GM21390 (cell line): ENCODE data around the gene IKBKE.

ENCODE experiments used
- ATAC-seq: cut with Tn5 transposase; IDR thresholded peaks from one replicate; pipeline ENCODE4 v1.9.1; 2021; ENCODE audit not compliant: unreplicated experiment

Gene IKBKE

GRCh38 chr1:206511362-206512057 is 41.2 kb downstream of the IKBKE start:
- ATAC-seq, result no peak

GRCh38 chr1:206512058-206512850 is 42.0 kb downstream of the IKBKE start:
- ATAC-seq, result no peak

DNA sequence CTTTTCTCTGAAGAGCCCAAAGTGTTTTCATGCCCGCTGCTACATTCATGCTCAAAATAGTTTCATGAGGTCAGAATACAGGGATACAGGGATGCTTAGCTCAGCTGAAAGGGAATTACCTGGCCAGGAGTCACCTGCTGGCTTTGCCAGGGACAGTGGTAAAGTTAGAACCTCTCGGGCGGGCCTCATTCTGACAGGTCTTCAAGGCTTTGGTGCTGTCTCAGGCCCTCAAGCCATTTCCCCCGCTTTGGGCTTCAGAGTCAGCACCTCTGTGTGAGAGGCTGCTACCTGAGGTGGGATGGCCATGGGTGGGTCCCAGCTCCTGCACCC is 42.5 kb downstream of the IKBKE start:
- ATAC-seq, result no peak

GRCh38 chr1:206513312-206514111 is 43.2 kb downstream of the IKBKE start:
- no peak for ATAC-seq

GRCh38 chr1:206514813-206515387 is 44.6 kb downstream of the IKBKE start:
- ATAC-seq, result no peak

DNA sequence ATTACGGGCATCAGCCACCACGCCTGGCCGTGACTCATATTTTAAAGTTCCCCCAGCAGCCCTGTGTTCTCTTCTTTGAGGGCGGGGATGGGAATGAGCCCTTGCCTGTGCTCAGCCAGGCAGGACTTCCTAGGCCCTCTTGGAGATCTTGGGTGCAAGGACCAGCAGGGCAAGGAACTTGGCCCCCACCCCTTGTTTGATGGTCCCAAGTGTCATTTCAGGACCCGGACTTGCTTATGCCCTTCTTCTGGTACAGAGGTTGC is 46.4 kb downstream of the IKBKE start:
- no peak for ATAC-seq

- no peak for ATAC-seq
These were observed 47.5 kb downstream of the IKBKE start for GRCh38 chr1:206517784-206518183.

DNA sequence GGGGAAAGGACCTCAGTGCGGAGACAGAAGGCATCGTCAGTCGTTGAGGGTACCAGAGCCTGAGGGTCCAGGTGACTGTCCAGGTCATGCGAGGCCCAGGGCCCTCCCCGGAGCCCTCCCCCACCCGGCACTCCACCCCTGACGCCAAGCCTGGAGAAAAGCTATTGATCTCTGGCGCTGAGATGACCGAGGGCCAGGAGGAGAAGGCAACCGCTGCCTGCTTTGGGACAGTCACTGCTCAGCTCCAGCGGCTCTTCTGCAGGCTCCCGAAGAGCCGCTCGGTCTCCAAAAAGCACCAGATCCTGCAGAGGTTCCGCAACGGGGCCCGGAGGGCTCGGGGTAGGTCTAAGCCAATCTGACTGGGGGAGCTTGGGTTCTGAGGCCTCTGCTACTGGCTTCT is 47.9 kb downstream of the IKBKE start:
- ATAC-seq, result no peak

DNA sequence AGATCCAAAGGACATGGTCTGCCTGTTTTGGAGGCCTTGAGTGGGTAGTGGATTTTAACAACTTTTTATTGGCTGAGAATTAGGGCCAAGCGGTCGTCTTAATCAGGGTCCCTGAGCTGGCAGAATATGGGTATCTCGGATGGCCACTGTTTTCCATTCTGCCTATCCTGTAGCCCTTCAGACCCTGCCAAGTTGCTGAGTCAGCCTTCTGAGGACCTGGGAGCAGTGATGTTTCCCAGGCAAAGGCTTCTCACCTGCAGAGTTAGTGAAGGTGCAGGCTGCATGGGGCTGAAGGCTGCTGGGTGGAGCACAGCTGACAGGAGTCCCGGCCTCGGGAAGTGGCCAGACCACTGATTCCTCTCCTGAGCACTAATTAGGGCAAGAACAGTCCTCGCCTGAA is 48.5 kb downstream of the IKBKE start:
- no peak for ATAC-seq

DNA sequence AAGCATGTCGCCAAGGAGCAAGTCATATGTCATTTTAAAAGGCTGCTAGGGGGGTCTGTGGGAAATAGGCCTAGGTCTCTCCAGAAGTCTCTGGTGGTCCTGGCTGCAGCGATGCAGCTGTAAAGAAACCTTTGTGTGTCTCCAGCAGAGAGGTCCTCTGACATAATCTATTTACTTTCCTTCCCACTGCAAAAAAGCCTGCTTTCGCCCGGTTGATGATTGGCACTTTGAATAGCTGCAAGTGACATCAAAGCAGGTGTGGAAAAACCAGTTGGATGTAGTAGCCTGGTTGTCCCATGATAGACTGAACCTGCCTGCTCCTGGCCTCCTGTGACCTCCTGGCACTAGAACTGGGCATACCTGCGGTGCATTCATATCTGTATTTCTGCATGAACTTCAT is 50.9 kb downstream of the IKBKE start:
- no peak for ATAC-seq

DNA sequence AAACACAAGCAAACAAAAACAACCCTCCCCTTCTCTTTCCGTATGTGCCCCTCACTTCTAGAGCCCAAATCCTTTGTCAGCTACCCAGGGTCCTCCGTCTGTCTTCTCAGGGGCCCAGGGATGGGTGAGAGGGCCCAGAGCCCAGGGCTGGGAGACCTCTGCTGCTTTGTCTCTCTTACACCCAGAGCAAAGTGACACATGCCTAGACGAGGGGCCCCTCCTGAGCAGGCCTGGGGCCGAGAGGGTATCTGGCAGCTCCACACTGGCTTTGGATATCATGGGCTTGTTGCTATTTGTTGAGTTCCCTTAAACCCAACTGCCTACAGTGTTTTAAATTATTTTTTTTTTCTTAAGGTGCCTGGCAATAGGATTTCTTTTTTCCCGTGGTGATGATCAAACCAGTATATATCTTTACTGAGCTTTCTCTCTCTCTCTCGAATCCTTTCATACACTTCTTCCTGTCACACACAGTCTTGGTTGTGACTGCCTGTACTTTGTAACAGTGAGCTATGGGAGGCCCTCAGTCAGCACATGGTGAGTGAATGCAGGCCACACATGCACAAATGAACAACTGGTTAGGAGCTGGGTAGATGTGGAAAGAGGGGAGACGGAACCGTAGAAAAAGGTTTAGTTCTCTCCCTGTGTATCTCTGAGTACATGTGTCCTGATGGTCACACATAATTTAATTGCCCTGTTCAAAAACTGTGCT is 51.6 kb downstream of the IKBKE start:
- ATAC-seq, result no peak

- ATAC-seq, result no peak
These were observed 54.6 kb downstream of the IKBKE start for GRCh38 chr1:206524739-206525364.

- no peak for ATAC-seq
These were observed 56.0 kb downstream of the IKBKE start for GRCh38 chr1:206526064-206526911.

GRCh38 chr1:206529425-206529824 is 59.1 kb downstream of the IKBKE start:
- no peak for ATAC-seq

DNA sequence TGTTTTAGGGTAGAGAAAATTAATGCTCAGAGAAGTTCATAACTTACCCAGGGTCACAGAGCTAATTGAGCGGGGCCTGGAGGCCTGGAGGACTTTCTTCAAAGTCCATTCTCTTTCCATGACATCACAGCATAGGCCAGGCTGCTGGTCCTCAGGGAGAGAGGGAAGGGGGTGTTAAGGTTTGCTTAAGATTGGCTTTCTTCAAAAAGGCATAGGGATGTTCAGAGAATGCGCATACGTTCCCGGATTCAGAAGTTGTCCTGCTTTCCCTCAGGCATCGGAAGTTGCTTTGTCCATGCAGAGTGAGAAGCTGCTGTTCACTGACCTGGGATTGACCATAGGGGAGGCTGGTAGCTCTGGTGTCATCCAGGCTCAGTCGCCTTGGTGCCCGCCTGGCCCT is 62.1 kb downstream of the IKBKE start:
- no peak for ATAC-seq

- ATAC-seq, result no peak
These were observed 64.3 kb downstream of the IKBKE start for GRCh38 chr1:206534552-206534951.

- no peak for ATAC-seq
These were observed 65.5 kb downstream of the IKBKE start for GRCh38 chr1:206535853-206536188.

- ATAC-seq, result no peak
These were observed 66.9 kb downstream of the IKBKE start for GRCh38 chr1:206537141-206537540.

GRCh38 chr1:206538086-206538770 is 68.0 kb downstream of the IKBKE start:
- no peak for ATAC-seq
